ENCODE measurements around the gene DAZAP1.

DAZAP1 gene

DNA sequence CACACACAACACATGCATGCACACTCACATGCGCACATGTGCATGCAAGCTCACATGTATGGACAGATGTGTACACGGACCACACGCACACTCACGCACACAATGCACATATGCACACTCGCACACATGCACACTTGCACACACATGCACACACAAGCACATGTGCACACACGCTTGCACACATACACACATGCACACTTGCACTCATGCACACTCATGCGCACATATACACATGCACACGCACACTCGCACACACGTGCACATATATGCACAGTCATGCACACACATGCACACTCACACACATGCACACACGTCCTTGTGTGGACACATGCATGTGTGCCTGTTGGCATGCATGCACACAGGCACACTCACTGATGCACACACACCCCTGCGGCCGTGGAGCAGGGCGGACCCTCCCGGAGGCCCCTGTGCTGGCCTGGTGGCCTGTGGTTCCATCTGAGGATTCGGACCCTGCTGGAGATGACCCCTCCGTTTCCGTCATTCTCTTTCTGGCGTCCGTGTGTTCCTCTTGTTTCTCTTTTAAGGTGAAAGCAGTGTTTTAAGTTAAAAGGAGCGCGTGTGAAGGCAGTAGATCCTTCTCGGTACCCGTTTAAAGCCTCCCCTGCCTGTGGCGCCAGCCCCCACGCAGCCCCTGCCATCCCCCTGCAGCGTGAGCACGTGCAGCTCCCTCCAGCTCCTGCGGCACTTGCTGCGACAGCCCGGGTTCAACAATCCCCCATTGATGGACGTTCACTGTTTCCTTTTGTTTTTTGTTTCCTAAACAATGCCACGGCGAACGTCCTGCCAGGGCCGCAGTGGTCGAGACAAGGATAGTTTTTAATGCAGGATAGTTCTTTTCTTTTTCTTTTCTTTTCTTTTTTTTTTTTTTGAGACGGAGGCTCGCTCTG, 18.1 kb upstream of the DAZAP1 start:
- Histone ChIP-seq H3K9me3 (ENCODE audit: control insufficient read depth, low read length) (no peaks in the 10 kb centered on the region), H3K36me3 (ENCODE audit: control insufficient read depth, insufficient read depth, low read length) (no peaks in the 10 kb centered on the region), H3K27me3 (ENCODE audit: control insufficient read depth, insufficient read depth, low read length) (no peaks in the 10 kb centered on the region), H3K4me3 (ENCODE audit: low read length) (no peak overlapping the region), H3K4me1 (ENCODE audit: control insufficient read depth, insufficient read depth, low read length) (peaks cover 11% of the 10 kb centered on the region), H3K9ac (ENCODE audit: low read length) (no peak overlapping the region)

DNA sequence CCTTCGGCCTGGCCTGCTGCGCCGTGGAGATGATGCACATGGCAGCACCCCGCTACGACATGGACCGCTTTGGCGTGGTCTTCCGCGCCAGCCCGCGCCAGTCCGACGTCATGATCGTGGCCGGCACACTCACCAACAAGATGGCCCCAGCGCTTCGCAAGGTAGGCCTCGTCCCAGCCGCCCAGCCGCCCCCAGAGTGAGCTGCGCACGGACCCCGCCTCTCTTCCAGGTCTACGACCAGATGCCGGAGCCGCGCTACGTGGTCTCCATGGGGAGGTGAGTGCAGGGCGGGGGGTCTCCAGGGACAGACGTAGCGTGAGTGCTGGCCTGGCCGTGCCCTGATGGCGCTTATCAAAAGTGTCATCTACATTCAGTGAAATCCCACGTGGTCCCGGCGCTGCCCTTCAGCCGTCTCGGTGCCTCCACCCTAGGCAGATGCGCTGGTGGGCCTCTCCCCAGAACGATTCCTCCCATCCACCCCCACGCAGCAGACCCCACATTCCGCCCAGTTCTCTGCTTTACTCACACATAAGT, 16.4 kb upstream of the DAZAP1 start:
- peaks cover 4% of the 10 kb centered on the region for H3K4me1 ChIP-seq (ENCODE audit: control insufficient read depth, insufficient read depth, low read length)

DNA sequence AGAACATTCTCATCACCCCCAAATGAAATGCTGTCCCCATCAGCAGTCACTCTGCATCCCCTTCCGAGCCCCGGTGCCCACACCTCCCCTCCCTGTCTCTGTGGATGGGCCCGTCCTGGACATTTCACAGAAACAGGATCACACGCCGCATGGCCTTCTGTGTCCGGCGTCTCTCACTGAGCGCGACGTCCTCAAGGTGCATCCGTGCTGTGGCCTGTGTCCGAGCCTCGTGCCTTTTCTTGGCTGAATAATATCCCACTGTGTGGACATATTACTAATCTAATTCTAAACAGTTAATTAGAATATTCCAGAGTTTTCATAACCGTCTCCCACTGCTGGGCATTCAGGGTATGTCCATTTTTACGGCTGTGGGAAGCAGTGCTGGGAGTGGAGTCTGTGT, 15.0 kb upstream of the DAZAP1 start:
- Histone ChIP-seq H3K4me3 (ENCODE audit: low read length) (no peak overlapping the region), H3K4me1 (ENCODE audit: control insufficient read depth, insufficient read depth, low read length) (peaks cover 12% of the 10 kb centered on the region), H3K36me3 (ENCODE audit: control insufficient read depth, insufficient read depth, low read length) (no peaks in the 10 kb centered on the region), H3K9me3 (ENCODE audit: control insufficient read depth, low read length) (no peaks in the 10 kb centered on the region), H3K27me3 (ENCODE audit: control insufficient read depth, insufficient read depth, low read length) (peaks cover 4% of the 10 kb centered on the region), H3K9ac (ENCODE audit: low read length) (no peak overlapping the region)

More for the DNA sequence above, 16.4 kb upstream of the DAZAP1 start:
- H3K9me3 ChIP-seq (ENCODE audit: control insufficient read depth, low read length) = no peaks in the 10 kb centered on the region
- no peak overlapping the region for H3K4me3 ChIP-seq (ENCODE audit: low read length)
- peaks cover 3% of the 10 kb centered on the region for H3K27me3 ChIP-seq (ENCODE audit: control insufficient read depth, insufficient read depth, low read length)
- H3K36me3 ChIP-seq (ENCODE audit: control insufficient read depth, insufficient read depth, low read length) = no peaks in the 10 kb centered on the region
- no peak overlapping the region for H3K9ac ChIP-seq (ENCODE audit: low read length)

DNA sequence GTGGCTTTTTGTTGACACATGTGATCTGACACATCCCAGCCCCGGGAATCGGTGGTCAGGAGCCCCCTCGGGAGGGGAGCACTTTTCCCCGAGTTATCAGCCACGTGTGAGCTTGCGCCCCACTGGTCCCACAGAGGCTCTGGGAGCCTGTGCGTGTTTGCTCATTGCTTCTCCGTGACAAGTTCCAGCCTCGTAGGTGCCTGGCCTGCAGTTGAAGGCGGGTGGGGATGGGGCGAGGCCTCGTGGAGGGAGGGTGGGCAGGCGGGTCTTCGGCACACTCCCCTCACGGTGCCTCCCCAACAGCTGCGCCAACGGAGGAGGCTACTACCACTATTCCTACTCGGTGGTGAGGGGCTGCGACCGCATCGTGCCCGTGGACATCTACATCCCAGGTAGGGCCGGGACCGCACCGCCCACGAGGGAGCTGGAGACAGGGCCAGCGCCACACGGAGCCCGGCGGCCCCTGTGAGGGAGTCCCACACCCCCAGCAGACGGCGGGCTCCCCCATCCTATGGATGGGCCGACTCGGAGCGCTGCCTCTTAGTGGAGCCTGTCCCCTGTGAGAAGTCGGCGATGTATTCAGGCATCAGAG, 14.4 kb upstream of the DAZAP1 start:
- Histone ChIP-seq H3K9ac (ENCODE audit: low read length) (no peak overlapping the region), H3K36me3 (ENCODE audit: control insufficient read depth, insufficient read depth, low read length) (no peaks in the 10 kb centered on the region), H3K27me3 (ENCODE audit: control insufficient read depth, insufficient read depth, low read length) (peaks cover 4% of the 10 kb centered on the region), H3K4me1 (ENCODE audit: control insufficient read depth, insufficient read depth, low read length) (peaks cover 12% of the 10 kb centered on the region), H3K4me3 (ENCODE audit: low read length) (no peak overlapping the region), H3K9me3 (ENCODE audit: control insufficient read depth, low read length) (no peaks in the 10 kb centered on the region)

DNA sequence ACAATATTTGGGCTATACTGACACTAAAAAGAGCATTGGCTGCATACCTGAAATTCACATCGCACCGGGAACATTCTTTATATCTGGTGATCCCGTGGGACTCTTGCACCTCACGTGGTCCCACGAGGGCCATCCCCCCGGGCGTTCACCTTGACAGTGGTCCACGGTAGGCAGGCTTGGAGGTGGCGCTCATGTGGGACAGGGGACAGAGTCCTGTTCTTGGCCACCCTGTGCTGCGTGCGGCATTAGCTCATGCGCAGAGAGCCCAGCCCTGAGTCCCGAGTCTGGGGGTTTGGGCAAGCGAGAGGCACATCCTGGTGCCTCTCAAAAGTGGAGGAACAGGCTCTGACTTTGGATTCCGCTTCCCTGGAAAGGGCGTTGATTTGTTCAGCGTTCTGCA, 13.5 kb upstream of the DAZAP1 start:
- Histone ChIP-seq H3K4me3 (ENCODE audit: low read length) (no peak overlapping the region), H3K9ac (ENCODE audit: low read length) (no peak overlapping the region), H3K9me3 (ENCODE audit: control insufficient read depth, low read length) (no peaks in the 10 kb centered on the region), H3K36me3 (ENCODE audit: control insufficient read depth, insufficient read depth, low read length) (no peaks in the 10 kb centered on the region), H3K27me3 (ENCODE audit: control insufficient read depth, insufficient read depth, low read length) (peaks cover 4% of the 10 kb centered on the region), H3K4me1 (ENCODE audit: control insufficient read depth, insufficient read depth, low read length) (peaks cover 12% of the 10 kb centered on the region)

DNA sequence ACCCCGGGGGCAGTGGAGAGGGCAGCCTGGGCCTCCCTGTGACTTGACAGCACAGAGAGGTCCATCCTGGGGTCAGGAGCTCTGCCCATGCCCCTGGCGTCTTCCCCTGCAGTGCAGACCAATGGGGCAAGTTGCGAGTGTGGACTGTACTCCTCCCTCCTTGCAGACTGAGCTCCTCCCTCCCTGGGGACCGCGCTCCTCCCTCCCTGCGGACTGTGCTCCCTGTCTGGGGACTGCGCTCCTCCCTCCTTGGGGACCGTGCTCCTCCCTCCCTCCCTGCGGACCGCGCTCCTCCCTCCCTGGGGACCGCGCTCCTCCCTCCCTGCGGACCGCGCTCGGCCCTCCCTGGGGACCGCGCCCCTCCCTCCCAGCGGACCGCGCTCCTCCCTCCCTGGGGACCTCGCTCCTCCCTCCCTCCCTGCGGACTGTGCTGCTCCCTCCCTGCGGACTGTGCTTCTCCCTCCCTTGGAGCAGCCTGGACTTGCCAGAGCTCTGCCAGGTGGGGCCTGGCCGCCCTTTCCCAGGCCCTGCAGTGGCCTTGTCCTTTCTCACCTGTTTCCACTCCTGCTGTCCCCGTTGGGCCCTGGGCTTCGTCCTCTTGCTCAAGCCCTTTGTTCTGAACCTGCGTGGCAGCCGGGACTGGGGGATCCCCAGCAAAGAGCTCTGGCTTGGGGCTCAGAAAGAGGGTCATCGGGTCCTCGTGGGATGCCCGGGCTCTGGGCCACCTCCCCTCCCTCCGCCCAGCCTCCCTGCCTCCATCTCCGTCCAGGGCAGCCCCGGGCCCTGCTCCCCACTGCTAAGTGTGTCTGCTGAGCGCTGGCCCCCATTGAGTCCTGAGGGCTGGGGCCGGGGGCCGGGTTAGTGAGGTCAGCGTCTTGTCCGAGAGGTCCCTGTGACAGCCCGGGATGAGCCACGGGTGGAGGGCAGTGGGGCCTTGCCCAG, 12.9 kb upstream of the DAZAP1 start:
- Histone ChIP-seq H3K4me1 (ENCODE audit: control insufficient read depth, insufficient read depth, low read length) (peaks cover 12% of the 10 kb centered on the region), H3K36me3 (ENCODE audit: control insufficient read depth, insufficient read depth, low read length) (no peaks in the 10 kb centered on the region), H3K27me3 (ENCODE audit: control insufficient read depth, insufficient read depth, low read length) (peaks cover 4% of the 10 kb centered on the region), H3K9ac (ENCODE audit: low read length) (no peak overlapping the region), H3K4me3 (ENCODE audit: low read length) (no peak overlapping the region), H3K9me3 (ENCODE audit: control insufficient read depth, low read length) (no peaks in the 10 kb centered on the region)

DNA sequence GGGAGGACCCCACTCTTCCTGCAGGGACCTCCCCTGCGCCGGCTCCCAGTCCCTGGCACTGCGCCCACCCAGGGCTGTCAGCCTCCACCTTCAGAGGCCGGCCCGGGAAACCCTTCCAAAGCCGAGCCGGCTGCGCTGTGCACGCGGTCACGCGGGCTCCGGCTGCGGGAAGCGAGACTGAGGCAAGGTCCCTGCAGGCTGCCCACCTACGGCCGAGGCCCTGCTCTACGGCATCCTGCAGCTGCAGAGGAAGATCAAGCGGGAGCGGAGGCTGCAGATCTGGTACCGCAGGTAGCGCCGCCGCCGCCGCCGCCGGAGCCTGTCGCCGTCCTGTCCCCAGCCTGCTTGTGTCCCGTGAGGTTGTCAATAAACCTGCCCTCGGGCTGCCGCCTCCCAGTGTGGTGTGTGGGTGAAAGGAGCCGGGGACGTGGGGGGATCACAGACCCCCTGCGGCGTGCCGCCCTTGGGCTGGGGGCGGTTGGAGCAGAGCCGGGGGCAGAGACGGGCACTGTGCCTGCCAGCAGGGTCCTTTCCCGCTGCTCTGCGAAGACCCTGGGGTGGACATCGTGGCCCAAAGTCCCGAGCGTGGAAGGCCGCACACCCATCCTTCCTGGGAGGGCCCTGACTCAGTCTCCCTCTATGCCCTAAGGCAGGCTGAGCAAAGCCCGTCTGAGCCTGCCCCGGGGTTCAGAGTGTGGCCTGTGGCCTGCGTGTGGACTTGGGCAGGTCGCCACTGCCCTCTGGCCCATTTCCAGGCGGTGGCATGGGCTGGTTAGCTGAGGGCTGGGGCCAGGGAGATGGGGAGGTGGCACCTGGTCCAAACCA, 12.0 kb upstream of the DAZAP1 start:
- Histone ChIP-seq H3K9ac (ENCODE audit: low read length) (no peak overlapping the region), H3K4me3 (ENCODE audit: low read length) (no peak overlapping the region), H3K27me3 (ENCODE audit: control insufficient read depth, insufficient read depth, low read length) (peaks cover 4% of the 10 kb centered on the region), H3K4me1 (ENCODE audit: control insufficient read depth, insufficient read depth, low read length) (peaks cover 17% of the 10 kb centered on the region), H3K36me3 (ENCODE audit: control insufficient read depth, insufficient read depth, low read length) (no peaks in the 10 kb centered on the region), H3K9me3 (ENCODE audit: control insufficient read depth, low read length) (no peaks in the 10 kb centered on the region)

DNA sequence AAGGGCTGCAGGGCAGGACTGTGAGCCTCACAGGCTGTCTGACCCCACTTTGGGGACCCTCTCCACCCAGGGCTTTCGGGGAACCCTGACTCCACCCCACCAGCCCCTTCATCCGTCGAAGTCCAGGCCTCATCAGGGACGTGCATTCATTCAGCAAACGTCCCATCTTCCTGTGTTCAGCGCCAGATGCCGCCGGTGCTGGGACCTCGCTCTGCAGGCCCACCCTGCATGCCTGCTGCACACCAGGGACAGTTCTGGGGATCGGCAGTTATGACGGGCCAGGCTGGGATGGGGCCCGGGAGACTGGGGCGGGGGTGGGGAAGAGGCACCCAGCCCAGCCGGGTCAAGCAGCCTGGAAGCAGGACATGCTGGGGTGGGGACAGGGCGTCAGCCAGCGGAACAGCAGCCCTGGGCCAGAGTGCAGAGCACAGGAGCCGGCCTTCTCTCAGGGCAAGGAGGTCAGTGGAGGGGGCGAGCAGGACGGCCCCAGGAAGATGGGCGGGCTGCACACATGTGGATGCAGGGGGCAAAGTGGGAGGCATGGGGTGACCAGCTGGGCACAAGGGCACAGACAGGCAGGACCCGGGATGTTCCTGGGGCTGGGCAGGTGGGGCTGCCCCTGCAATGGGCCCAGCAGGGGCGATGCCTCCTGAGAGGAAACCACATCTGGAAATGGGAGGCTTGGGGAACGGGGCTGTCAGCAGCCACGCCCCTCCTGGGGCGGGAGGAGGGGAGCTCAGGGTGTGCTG, 11.2 kb upstream of the DAZAP1 start:
- Histone ChIP-seq H3K4me3 (ENCODE audit: low read length) (no peak overlapping the region), H3K4me1 (ENCODE audit: control insufficient read depth, insufficient read depth, low read length) (peaks cover 25% of the 10 kb centered on the region), H3K27me3 (ENCODE audit: control insufficient read depth, insufficient read depth, low read length) (peaks cover 4% of the 10 kb centered on the region), H3K9ac (ENCODE audit: low read length) (no peak overlapping the region), H3K36me3 (ENCODE audit: control insufficient read depth, insufficient read depth, low read length) (no peaks in the 10 kb centered on the region), H3K9me3 (ENCODE audit: control insufficient read depth, low read length) (no peaks in the 10 kb centered on the region)

DNA sequence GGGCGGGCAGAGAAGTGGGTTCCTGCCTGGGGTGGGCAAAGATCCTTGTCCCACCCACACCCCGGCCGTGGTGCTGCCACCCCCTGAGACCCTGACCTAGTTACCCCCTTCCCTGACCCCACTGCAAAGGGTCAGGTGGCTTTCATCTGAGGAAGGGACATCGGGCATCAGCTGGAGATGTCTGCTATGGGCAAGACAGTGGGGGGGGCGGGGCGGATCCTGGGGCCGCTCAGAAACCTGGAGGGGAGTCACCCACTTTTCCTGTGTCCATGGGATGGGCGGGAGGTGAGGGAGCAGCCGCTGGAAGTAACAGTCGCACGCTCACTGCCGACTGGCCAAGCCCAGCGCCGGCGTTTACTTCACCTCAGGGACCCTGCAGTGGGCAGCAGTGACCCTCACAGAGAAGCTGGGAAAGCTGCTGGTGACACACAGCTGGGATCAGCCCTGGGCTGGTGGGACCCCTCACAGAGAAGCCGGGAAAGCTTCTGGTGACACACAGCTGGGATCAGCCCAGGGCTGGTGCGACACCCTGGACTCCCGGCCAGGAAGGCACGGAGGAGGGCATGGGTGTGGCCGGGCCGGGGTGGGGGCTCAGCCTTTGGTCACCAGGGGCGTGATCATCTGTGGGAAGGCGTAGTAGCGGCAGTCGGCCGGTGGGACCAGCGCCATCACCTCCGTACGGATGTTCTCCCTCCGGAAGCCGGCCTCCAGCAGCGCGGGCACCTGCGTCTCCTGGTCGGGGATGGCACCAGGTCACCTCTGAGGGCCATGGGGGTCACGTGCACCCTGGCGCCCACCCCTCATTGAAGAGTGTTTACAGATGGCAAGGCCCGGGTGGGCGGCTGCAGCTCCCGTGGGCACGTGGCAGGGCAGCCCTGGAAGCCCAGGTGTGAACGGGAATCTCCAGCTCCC, 10.4 kb upstream of the DAZAP1 start:
- Histone ChIP-seq H3K36me3 (ENCODE audit: control insufficient read depth, insufficient read depth, low read length) (no peaks in the 10 kb centered on the region), H3K4me3 (ENCODE audit: low read length) (no peak overlapping the region), H3K9ac (ENCODE audit: low read length) (no peak overlapping the region), H3K9me3 (ENCODE audit: control insufficient read depth, low read length) (no peaks in the 10 kb centered on the region), H3K27me3 (ENCODE audit: control insufficient read depth, insufficient read depth, low read length) (peaks cover 4% of the 10 kb centered on the region), H3K4me1 (ENCODE audit: control insufficient read depth, insufficient read depth, low read length) (peaks cover 25% of the 10 kb centered on the region)

DNA sequence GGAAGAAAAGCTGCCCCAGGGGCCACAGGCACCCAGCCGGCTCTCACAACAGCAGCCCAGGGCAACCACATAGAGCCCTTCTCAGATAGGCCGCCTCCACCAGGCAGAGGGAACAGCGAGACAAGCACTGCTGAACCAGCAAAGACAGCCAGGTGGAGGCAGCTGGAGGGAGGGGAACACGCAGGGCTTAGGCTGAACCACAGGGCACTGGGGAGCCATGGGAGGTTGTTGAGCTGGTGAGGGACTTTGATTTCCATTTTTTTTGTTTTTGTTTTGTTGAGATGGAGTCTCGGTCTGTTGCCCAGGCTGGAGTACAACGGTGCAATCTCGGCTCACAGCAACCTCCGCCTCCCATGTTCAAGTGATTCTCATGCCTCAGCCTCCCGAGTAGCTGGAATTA, 9.5 kb upstream of the DAZAP1 start:
- Histone ChIP-seq H3K27me3 (ENCODE audit: control insufficient read depth, insufficient read depth, low read length) (peaks cover 7% of the 10 kb centered on the region), H3K9ac (ENCODE audit: low read length) (no peak overlapping the region), H3K9me3 (ENCODE audit: control insufficient read depth, low read length) (no peaks in the 10 kb centered on the region), H3K4me1 (ENCODE audit: control insufficient read depth, insufficient read depth, low read length) (peaks cover 25% of the 10 kb centered on the region), H3K36me3 (ENCODE audit: control insufficient read depth, insufficient read depth, low read length) (no peaks in the 10 kb centered on the region), H3K4me3 (ENCODE audit: low read length) (no peak overlapping the region)
